ENCODE data around the gene RGL3.
"Not testable (repeated sequence)": the region's sequence is repeated elsewhere in the genome, so short reads cannot be mapped to it uniquely, and the experiment has no call there.

RGL3 gene

DNA sequence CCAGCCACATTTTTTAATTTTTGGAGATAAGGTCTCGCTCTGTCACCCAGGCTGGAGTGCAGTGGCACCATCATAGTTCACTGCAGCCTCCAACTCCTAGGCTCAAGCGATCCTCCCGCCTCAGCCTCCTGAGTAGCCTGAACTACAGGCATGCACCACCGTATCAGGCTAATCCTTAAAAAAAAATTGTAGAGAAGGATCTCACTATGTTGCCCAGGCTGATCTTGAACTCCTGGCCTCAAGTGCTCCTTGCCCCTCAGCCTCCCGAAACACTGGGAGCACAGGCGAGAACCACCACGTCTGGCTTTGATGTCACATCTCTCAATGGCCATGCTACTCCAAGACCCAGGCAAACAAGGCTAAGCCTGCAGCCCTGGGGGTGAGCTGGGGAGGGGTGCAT is 37.5 kb upstream of the RGL3 start:
- Histone ChIP-seq H3K27ac (replicated peaks) (no peak overlapping the region), H3K4me3 (replicated peaks; ENCODE audit: insufficient read depth, low read length) (no peak overlapping the region), H3K27me3 (ENCODE audit: insufficient read depth, poor library complexity, severe bottlenecking) (no peaks in the 10 kb centered on the region)
- TF ChIP-seq SPI1 (IDR thresholded peaks at IDR 0.05; ENCODE audit: borderline replicate concordance, low read depth), result no peak
- TF ChIP-seq POLR2AphosphoS5 (IDR thresholded peaks at IDR 0.05; ENCODE audit: low read depth), result no peak
- TF ChIP-seq, protein P1, sequence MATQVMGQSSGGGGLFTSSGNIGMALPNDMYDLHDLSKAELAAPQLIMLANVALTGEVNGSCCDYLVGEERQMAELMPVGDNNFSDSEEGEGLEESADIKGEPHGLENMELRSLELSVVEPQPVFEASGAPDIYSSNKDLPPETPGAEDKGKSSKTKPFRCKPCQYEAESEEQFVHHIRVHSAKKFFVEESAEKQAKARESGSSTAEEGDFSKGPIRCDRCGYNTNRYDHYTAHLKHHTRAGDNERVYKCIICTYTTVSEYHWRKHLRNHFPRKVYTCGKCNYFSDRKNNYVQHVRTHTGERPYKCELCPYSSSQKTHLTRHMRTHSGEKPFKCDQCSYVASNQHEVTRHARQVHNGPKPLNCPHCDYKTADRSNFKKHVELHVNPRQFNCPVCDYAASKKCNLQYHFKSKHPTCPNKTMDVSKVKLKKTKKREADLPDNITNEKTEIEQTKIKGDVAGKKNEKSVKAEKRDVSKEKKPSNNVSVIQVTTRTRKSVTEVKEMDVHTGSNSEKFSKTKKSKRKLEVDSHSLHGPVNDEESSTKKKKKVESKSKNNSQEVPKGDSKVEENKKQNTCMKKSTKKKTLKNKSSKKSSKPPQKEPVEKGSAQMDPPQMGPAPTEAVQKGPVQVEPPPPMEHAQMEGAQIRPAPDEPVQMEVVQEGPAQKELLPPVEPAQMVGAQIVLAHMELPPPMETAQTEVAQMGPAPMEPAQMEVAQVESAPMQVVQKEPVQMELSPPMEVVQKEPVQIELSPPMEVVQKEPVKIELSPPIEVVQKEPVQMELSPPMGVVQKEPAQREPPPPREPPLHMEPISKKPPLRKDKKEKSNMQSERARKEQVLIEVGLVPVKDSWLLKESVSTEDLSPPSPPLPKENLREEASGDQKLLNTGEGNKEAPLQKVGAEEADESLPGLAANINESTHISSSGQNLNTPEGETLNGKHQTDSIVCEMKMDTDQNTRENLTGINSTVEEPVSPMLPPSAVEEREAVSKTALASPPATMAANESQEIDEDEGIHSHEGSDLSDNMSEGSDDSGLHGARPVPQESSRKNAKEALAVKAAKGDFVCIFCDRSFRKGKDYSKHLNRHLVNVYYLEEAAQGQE (IDR thresholded peaks at IDR 0.05; ENCODE audit: insufficient replicate concordance, low read depth), result no peak
- TF ChIP-seq, protein P2, sequence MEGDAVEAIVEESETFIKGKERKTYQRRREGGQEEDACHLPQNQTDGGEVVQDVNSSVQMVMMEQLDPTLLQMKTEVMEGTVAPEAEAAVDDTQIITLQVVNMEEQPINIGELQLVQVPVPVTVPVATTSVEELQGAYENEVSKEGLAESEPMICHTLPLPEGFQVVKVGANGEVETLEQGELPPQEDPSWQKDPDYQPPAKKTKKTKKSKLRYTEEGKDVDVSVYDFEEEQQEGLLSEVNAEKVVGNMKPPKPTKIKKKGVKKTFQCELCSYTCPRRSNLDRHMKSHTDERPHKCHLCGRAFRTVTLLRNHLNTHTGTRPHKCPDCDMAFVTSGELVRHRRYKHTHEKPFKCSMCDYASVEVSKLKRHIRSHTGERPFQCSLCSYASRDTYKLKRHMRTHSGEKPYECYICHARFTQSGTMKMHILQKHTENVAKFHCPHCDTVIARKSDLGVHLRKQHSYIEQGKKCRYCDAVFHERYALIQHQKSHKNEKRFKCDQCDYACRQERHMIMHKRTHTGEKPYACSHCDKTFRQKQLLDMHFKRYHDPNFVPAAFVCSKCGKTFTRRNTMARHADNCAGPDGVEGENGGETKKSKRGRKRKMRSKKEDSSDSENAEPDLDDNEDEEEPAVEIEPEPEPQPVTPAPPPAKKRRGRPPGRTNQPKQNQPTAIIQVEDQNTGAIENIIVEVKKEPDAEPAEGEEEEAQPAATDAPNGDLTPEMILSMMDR (IDR thresholded peaks at IDR 0.05; ENCODE audit: insufficient read depth, low read length), result no peak
- TF ChIP-seq GABPA (IDR thresholded peaks at IDR 0.05; ENCODE audit: low read depth), result no peak
- DNase-seq (ENCODE audit: low read depth in 1 of 2, low spot score in 1 of 2), result no peak

DNA sequence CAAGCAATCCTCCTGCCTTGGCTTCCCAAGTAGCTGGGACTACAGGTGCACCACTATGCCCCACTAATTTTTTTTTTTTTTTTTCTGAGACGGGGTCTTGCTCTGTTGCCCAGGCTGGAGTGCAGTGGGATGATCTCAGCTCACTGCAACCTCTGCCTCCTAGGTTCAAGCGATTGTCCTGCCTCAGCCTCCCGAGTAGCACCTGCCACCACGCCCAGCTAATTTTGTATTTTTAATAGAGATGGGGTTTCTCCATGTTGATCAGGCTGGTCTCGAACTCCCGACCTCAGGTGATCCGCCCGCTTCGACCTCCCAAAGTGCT is 36.1 kb upstream of the RGL3 start:
- H3K27me3 ChIP-seq (ENCODE audit: insufficient read depth, poor library complexity, severe bottlenecking); H3K4me3 ChIP-seq (replicated peaks; ENCODE audit: insufficient read depth, low read length); H3K27ac ChIP-seq (replicated peaks); DNase-seq (ENCODE audit: low read depth in 1 of 2, low spot score in 1 of 2): not testable (repeated sequence)

DNA sequence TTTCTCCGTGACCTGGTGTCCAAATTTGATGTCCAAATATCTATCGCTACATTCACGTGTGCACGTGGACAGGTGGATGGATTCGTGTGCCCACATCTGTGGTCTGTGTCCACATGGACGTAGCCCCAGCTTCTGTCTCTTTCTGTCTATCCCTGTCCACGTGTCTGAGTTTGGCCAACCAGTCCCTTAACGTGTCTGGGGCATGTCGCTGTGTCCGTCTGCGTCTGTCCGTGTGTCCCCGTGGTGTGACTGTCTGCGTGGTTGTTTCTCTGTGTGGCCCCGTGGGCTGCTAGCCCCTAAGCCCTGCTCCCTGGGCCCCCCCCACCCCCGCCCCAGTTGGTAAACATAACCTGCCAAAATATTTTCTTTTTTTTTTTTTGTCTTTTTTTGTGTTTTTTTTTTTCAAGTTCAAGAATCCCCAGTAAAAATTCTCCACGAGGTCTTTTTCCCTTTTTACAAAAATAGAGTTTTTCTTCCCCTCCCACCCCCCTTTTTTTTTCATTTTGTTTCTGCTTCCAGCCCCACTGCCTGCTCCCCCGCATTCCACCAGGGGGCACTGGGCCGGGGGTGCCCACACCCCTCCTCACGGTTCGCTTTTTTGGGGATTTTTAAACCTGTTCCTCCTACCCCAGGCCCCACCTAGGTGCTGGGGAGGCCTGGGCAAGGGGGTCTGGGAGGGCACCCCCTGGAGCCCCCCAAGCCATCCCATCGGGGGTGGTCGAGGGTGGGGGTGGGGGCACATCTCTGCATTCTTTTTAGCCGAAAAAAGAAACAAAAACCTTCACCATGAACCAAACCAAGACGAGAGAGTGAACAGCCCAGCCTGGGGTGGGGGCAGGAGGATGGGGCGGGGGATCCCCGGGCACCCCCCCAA is 34.6 kb upstream of the RGL3 start:
- TF ChIP-seq SPI1 (IDR thresholded peaks at IDR 0.05; ENCODE audit: borderline replicate concordance, low read depth) (no peak), GABPA (IDR thresholded peaks at IDR 0.05; ENCODE audit: low read depth) (no peak), POLR2AphosphoS5 (IDR thresholded peaks at IDR 0.05; ENCODE audit: low read depth) (no peak)
- TF ChIP-seq, protein P1 (IDR thresholded peaks at IDR 0.05; ENCODE audit: insufficient replicate concordance, low read depth), result no peak
- TF ChIP-seq, protein P2 (IDR thresholded peaks at IDR 0.05; ENCODE audit: insufficient read depth, low read length), result no peak
- Histone ChIP-seq H3K4me3 (replicated peaks; ENCODE audit: insufficient read depth, low read length) (no peak overlapping the region), H3K27ac (replicated peaks) (no peak overlapping the region), H3K27me3 (ENCODE audit: insufficient read depth, poor library complexity, severe bottlenecking) (no peaks in the 10 kb centered on the region)
- DNase-seq (ENCODE audit: low read depth in 1 of 2, low spot score in 1 of 2), result no peak

DNA sequence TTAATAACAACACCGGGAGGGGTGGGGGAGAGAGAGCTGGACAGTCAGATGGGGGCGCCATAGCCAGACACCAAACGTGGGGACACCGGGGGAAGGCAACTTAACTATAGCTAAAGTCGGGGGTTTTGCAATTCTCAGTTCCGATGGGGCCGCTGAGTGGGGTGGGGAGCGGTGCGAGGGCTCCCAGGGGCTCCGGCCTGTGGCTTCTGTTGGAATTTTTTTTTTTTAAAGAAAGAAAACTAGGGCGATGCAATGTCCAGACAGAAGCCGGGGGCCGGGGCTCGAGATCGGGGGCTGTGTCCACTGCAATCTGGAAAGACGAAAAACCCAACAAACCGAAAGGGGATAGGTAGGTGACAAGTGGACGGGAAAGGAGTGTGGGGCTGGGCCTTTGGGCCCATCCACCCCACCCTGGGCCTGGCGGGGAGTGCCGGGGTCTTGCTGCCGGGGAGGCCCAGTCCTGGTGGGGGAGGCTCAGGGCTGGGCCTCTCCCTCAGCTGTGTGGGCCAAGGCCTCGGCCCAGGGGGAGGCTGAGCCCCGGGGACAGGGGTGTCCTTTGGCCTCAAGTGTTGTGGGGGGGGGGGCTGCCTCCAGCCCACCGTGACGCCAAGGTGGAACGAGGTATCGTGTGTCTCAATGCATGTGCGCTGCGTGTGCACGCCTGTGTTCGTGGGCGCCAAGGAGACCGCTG is 33.7 kb upstream of the RGL3 start:
- TF ChIP-seq POLR2AphosphoS5 (IDR thresholded peaks at IDR 0.05; ENCODE audit: low read depth), result no peak
- no peak for TF ChIP-seq GABPA (IDR thresholded peaks at IDR 0.05; ENCODE audit: low read depth)
- TF ChIP-seq, protein P2 (IDR thresholded peaks at IDR 0.05; ENCODE audit: insufficient read depth, low read length), result no peak
- no peak for TF ChIP-seq SPI1 (IDR thresholded peaks at IDR 0.05; ENCODE audit: borderline replicate concordance, low read depth)
- TF ChIP-seq, protein P1 (IDR thresholded peaks at IDR 0.05; ENCODE audit: insufficient replicate concordance, low read depth), result no peak
- no peak for DNase-seq (ENCODE audit: low read depth in 1 of 2, low spot score in 1 of 2)
- Histone ChIP-seq H3K4me3 (replicated peaks; ENCODE audit: insufficient read depth, low read length) (no peak overlapping the region), H3K27me3 (ENCODE audit: insufficient read depth, poor library complexity, severe bottlenecking) (no peaks in the 10 kb centered on the region), H3K27ac (replicated peaks) (no peak overlapping the region)
